K562 (cell line): ENCODE results near the gene CCT5. TPM values are rescaled to one million over a fixed set of nuclear protein-coding genes. Genes with fewer than 3 reads are reported as not detected.
A peak's percentile ranks its signal among the peaks of the same experiment; 100 is the strongest.

Source experiments
- ARNT ChIP-seq, 2 experiments: fragments of 450-650 bp; IDR thresholded peaks; 2 replicates each; pipeline ENCODE4 v1.6.1; 2016; ENCODE audit warnings: mild to moderate bottlenecking in 1 of 2
- HDAC8 ChIP-seq: fragments of 450-650 bp; IDR thresholded peaks from 2 replicates; pipeline ENCODE4 v1.6.1; 2016; ENCODE audit warnings: mild to moderate bottlenecking, missing genetic modification characterization, moderate library complexity, missing compliant biosample characterization
- ZKSCAN1 ChIP-seq: fragments of 150-350 bp; IDR thresholded peaks from 2 replicates; pipeline ENCODE4 v1.6.1; 2016; ENCODE audit warnings: low read depth, low read length
- ZNF778 ChIP-seq: fragments of 450-650 bp; formaldehyde crosslinking; IDR thresholded peaks from 2 replicates; pipeline ENCODE4 v1.4.0; 2020; ENCODE audit warnings: mild to moderate bottlenecking, moderate library complexity
- ZZZ3 ChIP-seq: fragments of 450-650 bp; IDR thresholded peaks from 2 replicates; pipeline ENCODE4 v1.6.1; 2016; ENCODE audit warnings: antibody characterized with exemption, mild to moderate bottlenecking, moderate library complexity
- polyA plus RNA-seq, 8 experiments: library from polyadenylated mRNA; depleted of rRNA in 4 of 8; stranded (reverse) in 5 of 8; unstranded in 3 of 8; fragments of >200 nt; fragmentation: Nextera tagmentation in 2 of 8; fragmentation: Illumina TruSeq in 1 of 8; extraction: Ambion mirVana in 2 of 8; extraction: Trizol in 1 of 8; gene quantifications; 2 replicates each; pipeline versions ENCODE4 v1.2.1 to v1.2.3, GENCODE V29; 2011 to 2014; ENCODE audit warnings: inconsistent platforms in 1 of 8, missing spikeins in 1 of 8
- total RNA-seq, 7 experiments: library from RNA; depleted of rRNA in 6 of 7; stranded (reverse); fragments of >200 nt in 6 of 7; fragmentation: Illumina TruSeq in 2 of 7; extraction: Trizol in 2 of 7; gene quantifications; 2 replicates each; pipeline versions ENCODE4 v1.2.1 to v1.2.3, GENCODE V29; 2011 to 2021; ENCODE audit warnings: low replicate concordance in 1 of 7
- TF ChIP-seq, protein P1 (sequence below): fragments of 200-600 bp; sonication (generic); IDR thresholded peaks from one replicate; pipeline ENCODE4 v1.6.1; 2012; ENCODE audit warnings: mild to moderate bottlenecking, low read depth, low read length, inconsistent platforms
- TF ChIP-seq, protein P2 (sequence below): sonication (generic); formaldehyde crosslinking; IDR thresholded peaks from 2 replicates; pipeline ENCODE4 v1.8.0; 2023; ENCODE audit warnings: mild to moderate bottlenecking, missing genetic modification reagents
- TF ChIP-seq, protein P3 (sequence below): fragments of 250-450 bp; sonication (Bioruptor Pico); IDR thresholded peaks from 2 replicates; pipeline ENCODE4 v1.9.0; 2021; ENCODE audit warnings: mild to moderate bottlenecking, inconsistent platforms

Gene CCT5
- total and polyA plus RNA-seq, 9 of the 15 experiments (the other 6 are each of a cell fraction or from before 2014, with no cell fraction given): 782 to 1,606 (median 1,153) TPM

DNA sequence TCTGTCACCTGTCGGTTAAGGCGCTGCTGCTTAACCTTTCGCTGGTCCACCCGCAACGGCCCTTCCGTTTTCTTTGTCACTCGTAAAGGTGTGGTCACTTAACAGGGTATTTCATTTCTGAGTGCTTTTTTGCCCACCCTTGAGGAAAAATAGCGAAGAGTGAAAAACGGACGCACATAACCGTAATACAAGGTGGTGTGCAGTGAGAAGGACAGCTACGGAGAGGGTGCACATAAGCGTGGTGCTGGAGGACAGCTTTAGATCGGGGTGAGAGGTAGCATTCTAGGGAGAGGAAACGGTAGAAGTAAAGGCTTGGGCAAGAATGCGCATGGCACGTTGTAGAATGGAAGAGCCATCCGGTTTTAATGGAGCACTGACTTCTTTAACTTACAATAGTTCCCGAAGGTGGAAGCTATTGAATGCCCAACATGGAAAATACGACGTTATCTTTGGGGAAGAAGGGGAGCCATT, 761 bp downstream of the CCT5 start (continued):
- TF ChIP-seq, protein P1, sequence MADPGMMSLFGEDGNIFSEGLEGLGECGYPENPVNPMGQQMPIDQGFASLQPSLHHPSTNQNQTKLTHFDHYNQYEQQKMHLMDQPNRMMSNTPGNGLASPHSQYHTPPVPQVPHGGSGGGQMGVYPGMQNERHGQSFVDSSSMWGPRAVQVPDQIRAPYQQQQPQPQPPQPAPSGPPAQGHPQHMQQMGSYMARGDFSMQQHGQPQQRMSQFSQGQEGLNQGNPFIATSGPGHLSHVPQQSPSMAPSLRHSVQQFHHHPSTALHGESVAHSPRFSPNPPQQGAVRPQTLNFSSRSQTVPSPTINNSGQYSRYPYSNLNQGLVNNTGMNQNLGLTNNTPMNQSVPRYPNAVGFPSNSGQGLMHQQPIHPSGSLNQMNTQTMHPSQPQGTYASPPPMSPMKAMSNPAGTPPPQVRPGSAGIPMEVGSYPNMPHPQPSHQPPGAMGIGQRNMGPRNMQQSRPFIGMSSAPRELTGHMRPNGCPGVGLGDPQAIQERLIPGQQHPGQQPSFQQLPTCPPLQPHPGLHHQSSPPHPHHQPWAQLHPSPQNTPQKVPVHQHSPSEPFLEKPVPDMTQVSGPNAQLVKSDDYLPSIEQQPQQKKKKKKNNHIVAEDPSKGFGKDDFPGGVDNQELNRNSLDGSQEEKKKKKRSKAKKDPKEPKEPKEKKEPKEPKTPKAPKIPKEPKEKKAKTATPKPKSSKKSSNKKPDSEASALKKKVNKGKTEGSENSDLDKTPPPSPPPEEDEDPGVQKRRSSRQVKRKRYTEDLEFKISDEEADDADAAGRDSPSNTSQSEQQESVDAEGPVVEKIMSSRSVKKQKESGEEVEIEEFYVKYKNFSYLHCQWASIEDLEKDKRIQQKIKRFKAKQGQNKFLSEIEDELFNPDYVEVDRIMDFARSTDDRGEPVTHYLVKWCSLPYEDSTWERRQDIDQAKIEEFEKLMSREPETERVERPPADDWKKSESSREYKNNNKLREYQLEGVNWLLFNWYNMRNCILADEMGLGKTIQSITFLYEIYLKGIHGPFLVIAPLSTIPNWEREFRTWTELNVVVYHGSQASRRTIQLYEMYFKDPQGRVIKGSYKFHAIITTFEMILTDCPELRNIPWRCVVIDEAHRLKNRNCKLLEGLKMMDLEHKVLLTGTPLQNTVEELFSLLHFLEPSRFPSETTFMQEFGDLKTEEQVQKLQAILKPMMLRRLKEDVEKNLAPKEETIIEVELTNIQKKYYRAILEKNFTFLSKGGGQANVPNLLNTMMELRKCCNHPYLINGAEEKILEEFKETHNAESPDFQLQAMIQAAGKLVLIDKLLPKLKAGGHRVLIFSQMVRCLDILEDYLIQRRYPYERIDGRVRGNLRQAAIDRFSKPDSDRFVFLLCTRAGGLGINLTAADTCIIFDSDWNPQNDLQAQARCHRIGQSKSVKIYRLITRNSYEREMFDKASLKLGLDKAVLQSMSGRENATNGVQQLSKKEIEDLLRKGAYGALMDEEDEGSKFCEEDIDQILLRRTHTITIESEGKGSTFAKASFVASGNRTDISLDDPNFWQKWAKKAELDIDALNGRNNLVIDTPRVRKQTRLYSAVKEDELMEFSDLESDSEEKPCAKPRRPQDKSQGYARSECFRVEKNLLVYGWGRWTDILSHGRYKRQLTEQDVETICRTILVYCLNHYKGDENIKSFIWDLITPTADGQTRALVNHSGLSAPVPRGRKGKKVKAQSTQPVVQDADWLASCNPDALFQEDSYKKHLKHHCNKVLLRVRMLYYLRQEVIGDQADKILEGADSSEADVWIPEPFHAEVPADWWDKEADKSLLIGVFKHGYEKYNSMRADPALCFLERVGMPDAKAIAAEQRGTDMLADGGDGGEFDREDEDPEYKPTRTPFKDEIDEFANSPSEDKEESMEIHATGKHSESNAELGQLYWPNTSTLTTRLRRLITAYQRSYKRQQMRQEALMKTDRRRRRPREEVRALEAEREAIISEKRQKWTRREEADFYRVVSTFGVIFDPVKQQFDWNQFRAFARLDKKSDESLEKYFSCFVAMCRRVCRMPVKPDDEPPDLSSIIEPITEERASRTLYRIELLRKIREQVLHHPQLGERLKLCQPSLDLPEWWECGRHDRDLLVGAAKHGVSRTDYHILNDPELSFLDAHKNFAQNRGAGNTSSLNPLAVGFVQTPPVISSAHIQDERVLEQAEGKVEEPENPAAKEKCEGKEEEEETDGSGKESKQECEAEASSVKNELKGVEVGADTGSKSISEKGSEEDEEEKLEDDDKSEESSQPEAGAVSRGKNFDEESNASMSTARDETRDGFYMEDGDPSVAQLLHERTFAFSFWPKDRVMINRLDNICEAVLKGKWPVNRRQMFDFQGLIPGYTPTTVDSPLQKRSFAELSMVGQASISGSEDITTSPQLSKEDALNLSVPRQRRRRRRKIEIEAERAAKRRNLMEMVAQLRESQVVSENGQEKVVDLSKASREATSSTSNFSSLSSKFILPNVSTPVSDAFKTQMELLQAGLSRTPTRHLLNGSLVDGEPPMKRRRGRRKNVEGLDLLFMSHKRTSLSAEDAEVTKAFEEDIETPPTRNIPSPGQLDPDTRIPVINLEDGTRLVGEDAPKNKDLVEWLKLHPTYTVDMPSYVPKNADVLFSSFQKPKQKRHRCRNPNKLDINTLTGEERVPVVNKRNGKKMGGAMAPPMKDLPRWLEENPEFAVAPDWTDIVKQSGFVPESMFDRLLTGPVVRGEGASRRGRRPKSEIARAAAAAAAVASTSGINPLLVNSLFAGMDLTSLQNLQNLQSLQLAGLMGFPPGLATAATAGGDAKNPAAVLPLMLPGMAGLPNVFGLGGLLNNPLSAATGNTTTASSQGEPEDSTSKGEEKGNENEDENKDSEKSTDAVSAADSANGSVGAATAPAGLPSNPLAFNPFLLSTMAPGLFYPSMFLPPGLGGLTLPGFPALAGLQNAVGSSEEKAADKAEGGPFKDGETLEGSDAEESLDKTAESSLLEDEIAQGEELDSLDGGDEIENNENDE: no peak
- no peak for TF ChIP-seq ZZZ3
- TF ChIP-seq, protein P2, sequence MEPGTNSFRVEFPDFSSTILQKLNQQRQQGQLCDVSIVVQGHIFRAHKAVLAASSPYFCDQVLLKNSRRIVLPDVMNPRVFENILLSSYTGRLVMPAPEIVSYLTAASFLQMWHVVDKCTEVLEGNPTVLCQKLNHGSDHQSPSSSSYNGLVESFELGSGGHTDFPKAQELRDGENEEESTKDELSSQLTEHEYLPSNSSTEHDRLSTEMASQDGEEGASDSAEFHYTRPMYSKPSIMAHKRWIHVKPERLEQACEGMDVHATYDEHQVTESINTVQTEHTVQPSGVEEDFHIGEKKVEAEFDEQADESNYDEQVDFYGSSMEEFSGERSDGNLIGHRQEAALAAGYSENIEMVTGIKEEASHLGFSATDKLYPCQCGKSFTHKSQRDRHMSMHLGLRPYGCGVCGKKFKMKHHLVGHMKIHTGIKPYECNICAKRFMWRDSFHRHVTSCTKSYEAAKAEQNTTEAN: peak; percentile 14; the same call in 1 of the 2 replicates
- no peak for TF ChIP-seq ZNF778 (CRISPR knock-in tag)
- no peak for TF ChIP-seq ZKSCAN1
- TF ChIP-seq ARNT (IDR thresholded peaks at IDR 0.05): no peak
- TF ChIP-seq, protein P3, sequence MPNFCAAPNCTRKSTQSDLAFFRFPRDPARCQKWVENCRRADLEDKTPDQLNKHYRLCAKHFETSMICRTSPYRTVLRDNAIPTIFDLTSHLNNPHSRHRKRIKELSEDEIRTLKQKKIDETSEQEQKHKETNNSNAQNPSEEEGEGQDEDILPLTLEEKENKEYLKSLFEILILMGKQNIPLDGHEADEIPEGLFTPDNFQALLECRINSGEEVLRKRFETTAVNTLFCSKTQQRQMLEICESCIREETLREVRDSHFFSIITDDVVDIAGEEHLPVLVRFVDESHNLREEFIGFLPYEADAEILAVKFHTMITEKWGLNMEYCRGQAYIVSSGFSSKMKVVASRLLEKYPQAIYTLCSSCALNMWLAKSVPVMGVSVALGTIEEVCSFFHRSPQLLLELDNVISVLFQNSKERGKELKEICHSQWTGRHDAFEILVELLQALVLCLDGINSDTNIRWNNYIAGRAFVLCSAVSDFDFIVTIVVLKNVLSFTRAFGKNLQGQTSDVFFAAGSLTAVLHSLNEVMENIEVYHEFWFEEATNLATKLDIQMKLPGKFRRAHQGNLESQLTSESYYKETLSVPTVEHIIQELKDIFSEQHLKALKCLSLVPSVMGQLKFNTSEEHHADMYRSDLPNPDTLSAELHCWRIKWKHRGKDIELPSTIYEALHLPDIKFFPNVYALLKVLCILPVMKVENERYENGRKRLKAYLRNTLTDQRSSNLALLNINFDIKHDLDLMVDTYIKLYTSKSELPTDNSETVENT (CRISPR knock-in tag): no peak
- TF ChIP-seq HDAC8 (tag): no peak
